Astrocyte (in vitro differentiated cells and primary cell): Measurements from ENCODE around the gene HIVEP2.

Experiments used
- EZH2 ChIP-seq: IDR thresholded peaks from 2 replicates; pipeline ENCODE4 v1.6.1; 2012; ENCODE audit warnings: mild to moderate bottlenecking, low read length, inconsistent platforms; ENCODE audit not compliant: insufficient read depth
- TF ChIP-seq, protein P1 (sequence below): IDR thresholded peaks from 2 replicates; pipeline ENCODE4 v1.5.1; 2011; ENCODE audit warnings: low read depth, mild to moderate bottlenecking, inconsistent platforms, low read length, moderate library complexity; ENCODE audit not compliant: insufficient read depth

DNA sequence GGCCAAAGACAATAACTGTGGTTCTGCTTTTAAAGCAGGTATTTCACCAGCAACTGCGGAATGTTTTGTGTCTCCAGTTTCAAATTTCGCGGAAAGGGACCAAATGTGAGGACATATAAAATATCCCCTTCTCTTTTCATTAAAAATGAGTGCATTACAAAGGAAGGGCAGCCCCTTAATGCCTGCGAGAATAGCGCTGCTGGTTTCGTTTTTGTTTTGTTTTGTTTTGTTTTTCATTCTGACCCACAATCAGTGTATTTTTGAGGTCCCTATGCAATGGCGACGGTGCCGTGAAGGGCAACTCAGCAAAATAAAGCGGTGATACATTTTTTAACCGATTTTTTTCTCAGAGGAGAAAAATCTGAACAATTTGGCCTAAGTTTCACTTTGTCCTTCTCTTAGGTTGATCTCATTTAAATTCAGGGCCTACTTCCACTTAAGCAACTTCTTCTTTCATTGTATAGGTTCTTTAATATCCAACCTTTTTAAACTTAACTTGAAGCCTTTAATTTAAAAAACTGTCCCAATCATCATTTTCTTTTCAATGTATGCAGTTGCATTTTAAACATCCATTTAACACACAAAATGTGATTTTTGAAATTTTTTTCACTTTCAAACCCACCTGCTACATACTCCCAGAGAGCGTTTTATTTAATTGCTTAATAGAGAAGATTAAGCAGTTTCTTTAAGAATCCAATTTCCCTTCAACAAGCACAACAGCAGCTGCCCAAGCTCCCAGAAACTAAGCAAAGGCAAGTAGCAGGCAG, 2.9 kb upstream of the HIVEP2 start:
- TF ChIP-seq, protein P1, sequence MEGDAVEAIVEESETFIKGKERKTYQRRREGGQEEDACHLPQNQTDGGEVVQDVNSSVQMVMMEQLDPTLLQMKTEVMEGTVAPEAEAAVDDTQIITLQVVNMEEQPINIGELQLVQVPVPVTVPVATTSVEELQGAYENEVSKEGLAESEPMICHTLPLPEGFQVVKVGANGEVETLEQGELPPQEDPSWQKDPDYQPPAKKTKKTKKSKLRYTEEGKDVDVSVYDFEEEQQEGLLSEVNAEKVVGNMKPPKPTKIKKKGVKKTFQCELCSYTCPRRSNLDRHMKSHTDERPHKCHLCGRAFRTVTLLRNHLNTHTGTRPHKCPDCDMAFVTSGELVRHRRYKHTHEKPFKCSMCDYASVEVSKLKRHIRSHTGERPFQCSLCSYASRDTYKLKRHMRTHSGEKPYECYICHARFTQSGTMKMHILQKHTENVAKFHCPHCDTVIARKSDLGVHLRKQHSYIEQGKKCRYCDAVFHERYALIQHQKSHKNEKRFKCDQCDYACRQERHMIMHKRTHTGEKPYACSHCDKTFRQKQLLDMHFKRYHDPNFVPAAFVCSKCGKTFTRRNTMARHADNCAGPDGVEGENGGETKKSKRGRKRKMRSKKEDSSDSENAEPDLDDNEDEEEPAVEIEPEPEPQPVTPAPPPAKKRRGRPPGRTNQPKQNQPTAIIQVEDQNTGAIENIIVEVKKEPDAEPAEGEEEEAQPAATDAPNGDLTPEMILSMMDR, result no peak
- TF ChIP-seq EZH2, result no peak
